AG09319 (cell line): ENCODE results near the gene IGSF21.

Source experiments
- DNase-seq: peaks from one replicate; pipeline ENCODE4 v3.0.0-alpha.2; 2010; ENCODE audit warnings: low read depth; ENCODE audit errors: extremely low read depth
- TF ChIP-seq, protein P1 (sequence below): IDR thresholded peaks from 2 replicates; pipeline ENCODE4 v1.5.1; 2011; ENCODE audit warnings: low read depth, mild to moderate bottlenecking, inconsistent platforms, low read length, moderate library complexity

IGSF21 gene

DNA sequence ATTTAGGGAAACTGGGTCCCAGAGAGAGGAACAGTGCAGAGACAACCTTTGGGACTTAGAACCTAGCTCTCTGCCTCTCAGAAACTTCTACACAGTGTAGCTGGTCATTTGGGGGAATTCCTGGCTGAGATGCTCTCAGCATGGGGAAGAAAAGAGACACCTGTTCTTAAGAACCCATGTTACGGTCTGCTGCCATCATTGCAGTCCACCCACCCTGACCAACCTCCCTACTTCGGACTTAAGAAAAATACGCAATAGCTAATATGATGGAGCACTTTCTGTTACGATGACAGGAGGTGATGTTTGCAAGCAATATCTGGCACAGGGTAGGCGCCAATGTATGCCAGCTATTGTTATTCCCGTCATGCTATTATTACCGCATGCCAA lies 177.9 kb downstream of the IGSF21 start:
- DNase-seq = no peak
- TF ChIP-seq, protein P1, sequence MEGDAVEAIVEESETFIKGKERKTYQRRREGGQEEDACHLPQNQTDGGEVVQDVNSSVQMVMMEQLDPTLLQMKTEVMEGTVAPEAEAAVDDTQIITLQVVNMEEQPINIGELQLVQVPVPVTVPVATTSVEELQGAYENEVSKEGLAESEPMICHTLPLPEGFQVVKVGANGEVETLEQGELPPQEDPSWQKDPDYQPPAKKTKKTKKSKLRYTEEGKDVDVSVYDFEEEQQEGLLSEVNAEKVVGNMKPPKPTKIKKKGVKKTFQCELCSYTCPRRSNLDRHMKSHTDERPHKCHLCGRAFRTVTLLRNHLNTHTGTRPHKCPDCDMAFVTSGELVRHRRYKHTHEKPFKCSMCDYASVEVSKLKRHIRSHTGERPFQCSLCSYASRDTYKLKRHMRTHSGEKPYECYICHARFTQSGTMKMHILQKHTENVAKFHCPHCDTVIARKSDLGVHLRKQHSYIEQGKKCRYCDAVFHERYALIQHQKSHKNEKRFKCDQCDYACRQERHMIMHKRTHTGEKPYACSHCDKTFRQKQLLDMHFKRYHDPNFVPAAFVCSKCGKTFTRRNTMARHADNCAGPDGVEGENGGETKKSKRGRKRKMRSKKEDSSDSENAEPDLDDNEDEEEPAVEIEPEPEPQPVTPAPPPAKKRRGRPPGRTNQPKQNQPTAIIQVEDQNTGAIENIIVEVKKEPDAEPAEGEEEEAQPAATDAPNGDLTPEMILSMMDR = no peak

- DNase-seq = no peak
- TF ChIP-seq, protein P1 = no peak
Observed at GRCh38 chr1:18288722-18289121, 181.1 kb downstream of the IGSF21 start.

GRCh38 chr1:18289597-18289996 lies 182.0 kb downstream of the IGSF21 start:
- DNase-seq = no peak
- TF ChIP-seq, protein P1 = no peak

GRCh38 chr1:18290740-18291412 lies 183.3 kb downstream of the IGSF21 start:
- TF ChIP-seq, protein P1 = no peak
- no peak for DNase-seq

- no peak for DNase-seq
- TF ChIP-seq, protein P1 = no peak
Observed at GRCh38 chr1:18292531-18292930, 184.9 kb downstream of the IGSF21 start.

- DNase-seq = no peak
- TF ChIP-seq, protein P1 = no peak
Observed at GRCh38 chr1:18293291-18293690, 185.7 kb downstream of the IGSF21 start.

DNA sequence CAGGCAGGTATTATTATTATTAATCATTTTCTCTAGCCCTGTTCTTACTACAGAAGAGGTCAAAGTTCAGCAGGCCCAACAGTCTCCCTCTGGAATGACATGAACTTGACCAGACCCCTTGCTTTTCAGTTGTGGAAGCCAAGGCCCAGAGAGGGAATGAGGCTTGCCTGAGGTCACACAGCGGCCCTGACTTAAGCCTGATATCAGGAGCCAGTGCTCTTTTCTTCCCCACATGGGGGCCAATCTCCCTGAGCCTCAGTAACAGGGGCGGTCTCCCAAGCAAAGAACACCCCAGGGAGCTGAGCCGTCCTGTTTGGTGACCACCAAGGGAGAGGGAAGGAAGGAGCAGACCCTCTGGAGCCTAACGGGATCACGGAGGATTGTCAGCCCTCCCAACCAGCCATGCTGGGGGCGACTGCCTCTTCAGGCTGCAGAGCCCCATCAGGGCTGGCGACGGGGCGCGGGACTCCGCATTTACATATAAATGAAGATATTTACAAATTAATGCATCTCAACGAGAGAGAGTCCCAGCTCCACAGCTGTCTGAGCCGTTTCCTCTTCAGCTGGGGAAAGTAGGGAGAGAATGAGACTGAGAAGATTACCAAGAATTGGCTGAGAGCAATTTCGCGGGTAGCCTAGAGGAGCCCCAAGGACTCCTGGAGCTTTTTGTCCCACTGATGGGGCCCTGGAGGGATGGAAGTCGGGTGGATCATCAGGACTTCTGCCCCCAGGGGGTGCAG lies 187.0 kb downstream of the IGSF21 start:
- no peak for DNase-seq
- TF ChIP-seq, protein P1 = no peak
